Inflammatory macrophage treated with lipopolysaccharide for 1 hour (primary cell): ENCODE results near the gene N4BP2L2.

Experiments
- DNase-seq, 2 donors: peaks; one replicate each; pipeline ENCODE4 v3.0.0-alpha.2; 2020 to 2022

N4BP2L2 gene

DNA sequence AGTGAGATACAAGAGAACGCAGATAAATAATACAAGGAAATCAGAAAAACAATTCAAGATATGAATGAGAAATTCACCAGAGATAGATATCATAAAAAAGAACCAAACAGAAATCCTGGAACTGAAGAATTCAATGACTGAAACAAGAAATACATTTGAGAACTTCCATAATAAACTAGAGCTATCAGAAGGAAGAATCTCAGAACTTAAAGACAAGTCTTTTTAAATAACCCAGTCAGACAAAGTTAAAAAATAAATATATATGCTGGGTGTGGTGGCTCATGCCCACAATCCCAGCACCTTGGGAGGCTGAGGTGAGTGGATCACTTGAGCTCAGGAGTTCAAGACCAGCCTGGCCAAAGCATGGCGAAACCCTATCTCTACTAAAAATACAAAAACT is 82.0 kb downstream of the N4BP2L2 start:
- DNase-seq: no peak

- no peak for DNase-seq
Observed at GRCh38 chr13:32455594-32455903, 83.0 kb downstream of the N4BP2L2 start.

DNA sequence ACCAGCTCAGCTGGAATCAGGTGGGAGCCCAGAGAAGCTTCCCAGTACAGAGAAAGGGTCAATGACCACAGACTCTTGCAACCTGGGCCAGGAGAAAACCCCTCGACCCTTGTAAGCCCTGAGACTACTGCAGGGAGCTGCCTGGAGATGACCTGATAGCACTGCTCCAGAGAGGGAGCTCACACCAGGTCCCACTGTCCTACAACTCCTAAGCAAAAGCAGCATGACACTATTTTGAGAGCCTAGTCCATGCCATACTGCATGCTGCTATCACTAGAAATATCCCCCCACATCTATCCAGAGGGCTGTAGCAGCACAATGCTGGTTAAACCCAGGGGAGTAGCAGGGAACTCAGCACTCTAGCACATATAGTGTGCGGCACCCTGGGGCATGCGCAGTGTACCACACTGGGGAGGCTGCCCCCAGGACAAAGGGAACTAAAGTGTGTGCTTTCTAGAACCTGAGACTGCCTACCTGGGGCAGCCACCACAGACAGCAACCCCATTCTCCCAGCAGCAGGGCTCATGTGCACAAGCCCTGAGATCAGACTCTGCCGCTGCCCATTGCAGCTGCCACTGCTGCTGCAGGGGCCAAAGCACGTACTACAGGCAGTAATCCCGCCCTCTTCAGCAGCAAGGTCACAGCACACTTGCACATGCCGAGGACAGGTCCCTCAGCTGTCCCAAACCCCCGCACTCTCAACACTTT is 83.6 kb downstream of the N4BP2L2 start:
- no peak for DNase-seq

DNA sequence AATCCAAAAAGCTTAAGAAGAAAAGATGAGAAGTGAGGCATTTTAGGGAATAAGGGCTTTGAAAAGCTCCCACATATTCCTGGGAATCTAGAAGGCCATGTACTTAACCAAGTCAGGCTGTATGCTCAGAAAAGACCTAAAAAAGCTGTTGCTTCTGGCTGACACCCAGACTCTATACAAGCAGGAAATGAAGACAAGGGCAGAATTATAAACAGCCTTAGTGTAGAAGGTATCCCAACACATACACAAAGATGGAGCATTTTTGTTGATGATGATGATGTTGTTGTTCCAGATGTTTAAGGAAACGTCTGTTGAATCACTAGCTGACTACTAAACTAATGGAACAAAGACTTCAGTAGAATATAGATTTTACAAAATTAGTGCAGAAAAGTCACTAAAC is 84.6 kb downstream of the N4BP2L2 start:
- no peak for DNase-seq

- no peak for DNase-seq
Observed at GRCh38 chr13:32448972-32449371, 89.6 kb downstream of the N4BP2L2 start.

DNA sequence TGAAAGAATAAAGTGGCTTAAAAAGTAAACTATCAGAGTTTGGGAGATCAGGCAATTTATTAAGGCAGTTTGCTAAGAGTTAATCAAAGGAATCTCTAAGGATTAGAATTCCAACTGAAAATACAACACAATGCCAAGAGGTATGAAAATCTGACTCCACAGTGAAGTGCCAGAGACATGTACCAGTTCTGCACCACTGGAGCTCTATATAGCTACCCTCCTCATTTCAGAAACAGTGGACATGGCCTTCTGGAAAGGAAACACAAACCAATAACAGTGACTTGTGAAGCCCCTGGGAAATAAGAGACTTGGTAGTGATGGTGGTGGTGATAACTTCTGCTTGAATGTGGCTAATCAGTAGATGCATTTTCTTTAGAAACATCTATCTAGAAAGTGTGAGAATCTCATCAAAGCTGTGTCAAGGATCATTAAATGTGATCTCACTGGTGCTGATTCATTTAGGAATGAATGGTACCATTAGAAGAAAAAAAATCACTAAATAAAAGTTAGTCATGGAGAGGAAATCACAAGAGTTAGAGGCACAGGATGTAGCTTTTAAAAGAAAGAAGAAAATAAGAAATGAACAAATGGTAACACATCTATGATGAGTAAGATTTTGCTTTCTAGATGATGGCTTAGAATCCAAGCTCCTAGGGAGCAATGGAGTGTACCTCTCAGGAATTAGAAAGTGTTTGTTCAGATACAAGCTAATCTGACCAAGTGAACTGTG is 90.5 kb downstream of the N4BP2L2 start:
- no peak for DNase-seq

DNA sequence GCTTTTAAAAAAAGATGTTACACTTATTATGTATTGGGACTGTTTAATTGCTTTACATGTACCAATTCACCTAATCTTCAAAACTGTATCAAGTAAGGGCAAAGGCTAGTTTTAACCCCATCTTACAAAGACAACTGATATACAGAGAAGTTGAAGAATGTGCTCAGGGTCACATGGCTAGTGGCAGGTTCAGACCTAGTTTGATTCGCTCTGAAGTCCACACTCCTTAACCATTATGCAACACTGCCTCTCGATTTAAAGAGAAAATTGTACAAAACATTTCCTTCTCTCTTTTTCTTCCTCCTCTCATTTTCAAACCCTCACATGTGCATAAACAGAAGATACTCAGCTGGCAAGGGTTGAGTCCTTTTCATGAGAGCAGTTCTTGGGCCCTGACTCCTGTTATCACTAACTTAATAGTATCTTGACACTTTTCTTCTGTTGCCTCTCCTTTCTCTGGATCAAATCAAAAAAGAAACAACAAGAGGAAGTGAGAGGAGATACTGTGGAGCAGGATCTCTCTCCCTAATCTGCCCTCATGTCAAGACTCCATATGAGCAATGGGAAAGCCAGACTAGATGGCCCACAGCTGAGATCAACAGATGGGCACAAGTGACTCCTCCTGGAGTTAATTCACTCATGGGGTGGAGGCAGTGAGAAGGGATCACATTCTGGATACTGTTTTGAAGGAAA is 91.7 kb downstream of the N4BP2L2 start:
- DNase-seq: no peak

GRCh38 chr13:32446220-32446619 is 92.4 kb downstream of the N4BP2L2 start:
- DNase-seq: no peak

- DNase-seq: no peak
Observed at GRCh38 chr13:32445461-32445860, 93.1 kb downstream of the N4BP2L2 start.

DNA sequence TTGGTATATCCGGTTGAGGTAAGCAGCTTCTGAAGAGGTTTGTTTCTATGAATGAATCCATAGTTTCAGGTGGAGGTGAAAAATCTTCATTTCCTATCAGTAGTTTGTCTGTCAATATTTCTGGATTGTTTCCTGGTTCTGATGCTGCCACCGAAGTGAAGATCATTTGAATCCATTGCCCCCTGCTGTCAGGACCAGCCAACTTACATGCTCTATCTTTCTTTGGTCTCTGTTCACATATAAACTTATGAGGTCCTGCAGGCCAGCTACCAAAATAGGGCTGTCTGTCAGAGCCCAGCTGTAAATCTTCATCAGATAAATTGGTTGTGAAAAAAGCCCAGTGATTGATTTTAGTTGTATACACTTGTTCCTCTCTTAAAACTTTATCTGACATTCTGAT is 95.5 kb downstream of the N4BP2L2 start:
- peak; percentile 17 to 49 for DNase-seq

- no peak for DNase-seq
Observed at GRCh38 chr13:32438871-32439270, 99.7 kb downstream of the N4BP2L2 start.

DNA sequence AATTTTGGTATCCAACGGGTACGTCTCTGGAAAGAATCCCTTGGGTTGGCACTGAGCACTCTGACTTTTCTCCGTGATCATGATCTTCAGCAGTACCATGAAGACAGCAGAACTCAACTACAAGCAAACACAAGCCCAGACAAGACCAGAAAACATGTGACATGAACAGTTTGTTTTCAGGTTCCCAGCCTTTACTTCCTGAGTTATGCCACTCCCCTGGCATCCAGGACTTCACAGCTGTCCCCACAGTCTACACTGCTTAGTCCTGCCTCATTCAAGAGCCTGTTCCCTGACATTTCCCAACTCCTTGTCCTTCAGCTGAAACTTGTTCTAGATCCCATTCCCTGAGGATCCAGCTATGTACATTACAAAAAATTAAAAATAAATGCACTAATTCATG is 105.7 kb downstream of the N4BP2L2 start:
- DNase-seq: no peak

DNA sequence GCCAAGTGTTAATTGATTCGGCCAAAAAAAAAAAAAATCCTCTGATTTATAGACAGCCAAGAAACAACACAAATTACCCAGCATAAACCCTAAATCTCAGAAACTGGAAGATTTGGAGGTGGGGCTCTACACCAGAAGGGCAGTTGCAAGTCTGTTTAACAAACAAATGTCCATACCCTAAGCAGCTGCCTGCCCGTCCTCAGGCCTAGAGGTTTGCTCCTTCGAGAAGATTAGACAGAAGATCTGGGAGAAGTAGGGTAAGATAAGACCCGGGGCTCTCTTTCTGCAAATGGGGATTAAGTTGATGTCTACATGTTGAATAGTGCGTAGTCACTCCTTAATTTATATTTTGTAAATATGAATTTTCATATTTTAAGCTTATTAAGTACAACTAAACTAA is 107.2 kb downstream of the N4BP2L2 start:
- no peak for DNase-seq

GRCh38 chr13:32430018-32430747 is 108.4 kb downstream of the N4BP2L2 start:
- DNase-seq: no peak

DNA sequence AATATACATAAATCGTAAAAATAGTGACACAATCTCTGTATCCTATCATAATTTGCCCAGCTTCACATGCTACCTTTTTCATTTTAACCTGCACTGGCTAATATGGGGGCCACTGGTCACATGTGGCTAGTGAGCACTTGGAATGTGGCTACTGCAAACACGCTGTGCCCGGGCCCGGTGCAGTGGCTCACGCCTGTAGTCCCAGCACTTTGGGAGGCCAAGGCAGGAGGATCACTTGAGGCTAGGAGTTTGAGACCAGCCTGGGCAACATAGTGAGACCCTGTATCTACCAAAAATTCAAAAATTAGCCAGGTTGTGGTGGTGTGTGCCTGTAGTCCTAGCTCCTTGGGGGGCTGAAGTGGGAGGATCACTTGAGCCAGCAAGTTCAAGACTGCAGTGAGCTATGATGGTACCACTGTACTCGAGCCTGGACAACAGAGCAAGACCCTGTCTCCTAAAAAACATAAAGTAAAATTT is 109.1 kb downstream of the N4BP2L2 start:
- no peak for DNase-seq

DNA sequence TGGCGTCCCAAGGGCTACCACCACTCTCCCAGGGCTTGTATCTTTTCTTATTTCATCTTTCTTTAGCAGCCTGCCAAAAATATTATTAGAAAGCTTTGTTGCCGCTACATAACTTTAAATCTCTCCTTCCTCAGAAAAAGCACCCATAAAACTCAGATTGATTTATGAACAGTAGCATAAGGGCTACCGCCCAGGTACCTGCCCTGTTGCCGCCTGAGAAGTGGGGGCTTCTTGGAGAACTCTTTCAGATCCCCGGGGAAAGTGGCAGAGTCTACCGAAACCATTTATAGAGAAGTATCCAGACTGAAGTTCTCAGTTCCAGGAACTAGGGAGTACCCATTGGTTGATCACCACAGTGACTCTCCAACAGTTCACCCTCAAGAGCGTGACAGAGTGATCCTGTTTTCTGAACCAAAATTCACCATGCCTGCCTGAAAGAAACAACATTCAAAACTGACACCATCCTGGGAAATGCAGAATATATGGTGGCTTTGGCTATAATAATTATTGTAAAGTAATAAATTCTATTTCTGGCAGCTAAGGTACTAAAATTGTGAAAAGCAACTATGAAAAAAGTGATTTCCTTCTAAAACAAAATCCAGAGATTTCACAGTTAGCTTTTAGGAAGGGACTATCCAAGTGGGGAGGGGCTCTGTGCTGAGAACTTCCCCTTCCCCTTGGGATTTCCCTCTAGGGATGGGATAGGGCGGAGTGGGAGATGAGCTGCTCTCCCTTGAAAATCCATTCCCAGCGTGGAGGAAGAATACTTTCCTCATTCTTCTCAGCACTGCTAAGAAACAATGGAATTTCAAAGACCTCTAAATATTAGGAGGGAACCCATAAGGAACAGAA is 109.8 kb downstream of the N4BP2L2 start:
- DNase-seq: peak; percentile 80 to 86

DNA sequence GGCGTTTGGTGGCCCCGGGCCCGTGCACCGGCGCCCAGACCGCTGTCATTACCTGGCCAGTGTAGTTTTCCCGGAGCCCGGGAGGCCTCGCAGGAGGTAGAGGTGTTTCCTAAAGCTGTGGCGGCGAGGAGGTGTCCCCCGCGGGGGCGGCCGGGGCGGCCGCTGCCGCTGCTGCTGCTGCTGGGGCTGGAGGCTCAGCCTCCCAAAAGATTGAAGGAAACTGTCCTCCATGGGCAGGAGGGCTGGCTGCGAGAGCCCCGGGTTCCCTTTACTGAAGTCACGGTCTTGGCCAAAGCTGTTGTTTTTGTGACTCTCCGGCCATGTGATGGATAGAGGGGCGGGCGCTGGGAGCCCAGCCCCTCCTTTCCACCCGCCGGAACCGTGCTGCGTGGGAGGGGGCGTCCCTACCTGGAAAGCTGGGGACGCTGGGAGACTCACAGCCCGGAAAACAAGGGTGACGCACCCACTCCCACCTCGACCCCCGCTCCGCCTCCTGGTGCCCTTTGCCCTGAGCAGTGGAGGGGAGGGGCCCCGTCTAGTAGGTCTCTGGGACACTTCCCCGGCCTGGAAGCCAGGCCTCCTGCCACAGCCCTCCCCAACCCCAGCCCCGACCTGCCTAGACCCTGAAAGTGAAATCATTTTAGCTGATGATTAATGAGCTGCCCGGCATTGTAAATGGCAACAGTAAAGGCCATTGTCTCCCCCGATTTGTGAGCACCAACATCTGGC is 110.6 kb downstream of the N4BP2L2 start, which contains the start of gene N4BP2L1:
TSS of gene N4BP2L1 (minus strand) at position 279 of the 729 bp plus-strand sequence. CDS start at position 231, 48 bp downstream.
- peak; percentile 95 to 99 for DNase-seq

DNA sequence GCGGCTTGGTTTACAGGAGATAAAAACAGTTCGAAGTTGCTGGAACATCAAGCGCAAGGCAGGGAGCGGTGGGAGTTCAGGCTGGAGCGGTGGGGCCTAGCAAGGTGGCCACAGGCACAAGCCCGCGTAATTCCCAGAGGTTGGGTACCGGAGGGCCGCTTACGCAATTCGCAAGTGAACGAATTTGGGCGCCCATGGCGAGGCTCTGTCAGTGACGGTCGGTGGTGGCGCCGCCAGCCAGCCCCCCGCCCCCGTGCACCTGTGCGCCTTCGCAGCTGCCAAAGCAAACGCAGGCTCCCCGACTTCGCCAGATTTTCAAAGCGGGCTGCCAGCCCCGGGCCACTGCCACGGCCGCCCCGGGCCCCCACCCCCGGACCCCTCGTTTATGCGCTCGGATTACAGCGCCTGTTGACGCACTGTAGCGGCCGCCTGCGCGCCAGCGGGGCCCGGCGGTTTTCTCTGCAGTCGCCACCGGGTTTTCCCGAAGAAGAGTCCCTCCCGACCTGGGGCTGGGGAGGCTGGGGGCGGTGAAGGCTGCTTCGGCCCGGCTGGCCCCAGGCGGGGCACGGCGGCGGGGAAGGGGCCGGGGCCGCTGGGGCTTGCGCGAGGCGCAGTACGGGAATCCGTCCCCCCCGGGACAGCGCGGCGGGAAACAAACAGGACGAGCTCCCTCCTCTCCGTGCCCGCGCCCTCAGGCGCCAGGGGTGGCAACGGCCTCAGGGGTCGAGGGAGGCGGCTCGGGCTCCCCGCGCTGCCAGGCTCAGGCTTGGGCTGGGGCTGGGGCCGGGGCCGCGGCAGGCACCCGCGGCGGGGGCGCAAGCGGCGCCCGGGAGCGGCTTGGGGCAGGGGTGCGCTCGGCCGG is 111.4 kb downstream of the N4BP2L2 start:
- DNase-seq: peak in 1 of 2 donors; percentile 44

DNA sequence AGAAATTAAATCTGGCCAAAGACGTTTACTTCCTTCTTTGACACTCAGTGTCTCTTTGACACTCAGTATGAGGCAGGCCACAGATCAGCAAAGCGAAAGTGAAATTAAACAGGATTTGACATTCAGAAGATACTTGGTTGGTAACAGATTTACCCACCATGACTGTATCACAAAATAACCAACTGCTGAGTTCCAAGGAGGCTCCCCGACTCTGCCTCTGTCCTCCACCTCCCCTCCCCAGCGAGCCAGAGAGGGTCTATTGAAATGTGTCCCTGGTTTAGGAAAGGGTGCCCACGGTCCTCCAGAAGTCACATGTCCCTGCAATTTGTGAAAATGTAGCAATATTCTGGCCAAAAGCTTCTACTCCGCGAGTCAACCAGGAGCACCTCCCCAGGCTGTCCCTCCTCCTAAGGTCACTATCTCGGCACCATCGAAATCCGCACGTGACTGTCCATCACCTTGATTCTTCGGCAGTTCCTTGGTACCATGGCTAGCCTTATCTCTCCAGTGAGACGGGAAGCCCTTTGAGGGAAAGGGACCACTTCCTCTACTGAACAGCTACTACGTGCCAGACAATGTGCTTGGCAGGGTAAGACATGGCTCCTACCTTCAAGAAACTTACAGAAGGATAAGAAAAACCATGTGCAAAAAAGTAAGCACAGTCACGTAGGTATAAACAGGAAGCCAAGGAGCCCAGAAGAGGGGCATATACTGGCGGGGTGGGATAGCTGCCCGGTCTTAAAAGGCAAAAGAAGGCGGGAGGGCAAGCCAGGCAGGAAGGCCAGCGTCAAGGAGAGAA is 112.2 kb downstream of the N4BP2L2 start:
- DNase-seq: peak; percentile 77

- no peak for DNase-seq
Observed at GRCh38 chr13:32425158-32425557, 113.4 kb downstream of the N4BP2L2 start.
